Measurements from ENCODE around the gene EDN1. TPM values are rescaled to one million over a fixed set of nuclear protein-coding genes. Genes with fewer than 3 reads are reported as not detected.

EDN1 gene
- not detected in 2 replicates for total RNA-seq (2014; rRNA removed; shearing (Covaris generic))
- polyA plus RNA-seq (2015; cell fraction: cytosol; rRNA removed): not detected in 2 replicates
- polyA plus RNA-seq (2015; cell fraction: nucleus; rRNA removed): 0.81 TPM in 1 of 2 replicates, not detected in the other

DNA sequence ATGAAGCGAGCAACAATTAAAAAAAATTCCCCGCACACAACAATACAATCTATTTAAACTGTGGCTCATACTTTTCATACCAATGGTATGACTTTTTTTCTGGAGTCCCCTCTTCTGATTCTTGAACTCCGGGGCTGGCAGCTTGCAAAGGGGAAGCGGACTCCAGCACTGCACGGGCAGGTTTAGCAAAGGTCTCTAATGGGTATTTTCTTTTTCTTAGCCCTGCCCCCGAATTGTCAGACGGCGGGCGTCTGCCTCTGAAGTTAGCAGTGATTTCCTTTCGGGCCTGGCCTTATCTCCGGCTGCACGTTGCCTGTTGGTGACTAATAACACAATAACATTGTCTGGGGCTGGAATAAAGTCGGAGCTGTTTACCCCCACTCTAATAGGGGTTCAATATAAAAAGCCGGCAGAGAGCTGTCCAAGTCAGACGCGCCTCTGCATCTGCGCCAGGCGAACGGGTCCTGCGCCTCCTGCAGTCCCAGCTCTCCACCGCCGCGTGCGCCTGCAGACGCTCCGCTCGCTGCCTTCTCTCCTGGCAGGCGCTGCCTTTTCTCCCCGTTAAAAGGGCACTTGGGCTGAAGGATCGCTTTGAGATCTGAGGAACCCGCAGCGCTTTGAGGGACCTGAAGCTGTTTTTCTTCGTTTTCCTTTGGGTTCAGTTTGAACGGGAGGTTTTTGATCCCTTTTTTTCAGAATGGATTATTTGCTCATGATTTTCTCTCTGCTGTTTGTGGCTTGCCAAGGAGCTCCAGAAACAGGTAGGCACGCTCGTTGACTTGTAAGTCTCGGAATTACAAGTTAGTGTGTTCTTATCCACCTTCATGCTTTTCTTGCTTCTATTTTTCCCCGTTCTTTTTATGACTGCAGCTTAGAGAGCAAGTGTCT lies at the start of gene EDN1:
Gene EDN1 (plus strand): TSS at position 429 of the 888 bp plus-strand sequence. CDS start 269 bp downstream, at position 698.
- in situ Hi-C loops (cut with HindIII; ENCODE audit: low pct_unique_long_range_greater_than_20kb, low sequenced_read_pairs): no loop called here
- peak; percentile 72 for DNase-seq (ENCODE audit: low read depth, low spot score)

DNA sequence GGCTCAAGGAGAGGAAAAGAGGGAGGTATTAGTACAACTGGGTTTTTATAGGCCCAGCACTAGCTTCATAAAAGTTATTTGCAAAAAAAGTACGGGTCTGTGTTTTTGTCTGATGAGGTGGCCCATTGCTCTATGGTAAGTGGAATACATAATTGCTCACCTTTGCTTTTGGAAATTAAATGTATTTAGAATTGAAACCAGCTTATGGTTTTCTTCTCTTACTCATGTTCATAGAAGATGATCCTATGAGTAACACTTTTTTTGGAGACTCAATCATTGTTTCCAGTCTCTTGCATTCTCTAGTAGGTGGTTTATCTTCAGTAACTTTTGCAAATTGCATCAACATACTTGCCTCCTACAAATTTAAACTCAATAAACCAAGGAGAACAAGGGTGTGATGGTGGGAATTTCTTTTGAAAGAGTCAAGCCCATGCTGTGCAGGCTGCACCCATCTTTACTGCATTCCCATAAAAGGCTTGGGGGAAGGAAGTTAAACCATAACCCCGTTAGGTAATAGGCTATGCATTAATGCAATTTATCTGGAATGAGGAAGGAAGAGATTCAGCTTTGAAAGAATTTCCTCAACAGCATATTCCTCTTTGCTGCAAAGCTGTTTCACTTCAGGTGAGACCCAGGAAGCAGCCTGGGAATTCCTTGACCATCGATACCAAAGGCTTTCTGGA lies 48.5 kb upstream of the EDN1 start:
- in situ Hi-C loops (cut with HindIII; ENCODE audit: low pct_unique_long_range_greater_than_20kb, low sequenced_read_pairs): no loop called here

DNA sequence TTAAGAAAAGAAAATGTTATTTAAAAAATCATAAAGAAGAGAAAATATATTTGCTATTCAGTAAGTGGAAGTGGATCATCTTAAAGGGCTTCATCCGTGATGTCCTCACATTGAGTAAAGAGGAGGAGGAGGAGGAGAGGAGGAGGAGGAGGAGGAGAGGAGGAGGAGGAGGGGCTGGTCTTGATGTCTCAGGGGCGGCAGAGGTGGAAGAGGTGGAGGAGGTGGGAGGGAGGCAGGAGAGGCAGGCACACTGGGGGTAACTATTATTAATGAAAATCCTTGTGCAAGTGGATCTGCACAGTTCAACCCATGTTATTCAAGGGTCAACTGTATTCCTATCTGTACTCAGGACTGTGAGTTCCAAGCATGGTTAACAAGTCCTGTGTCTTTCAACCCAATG lies 47.0 kb upstream of the EDN1 start:
- no peak for DNase-seq (ENCODE audit: low read depth, low spot score)
- in situ Hi-C loops (cut with HindIII; ENCODE audit: low pct_unique_long_range_greater_than_20kb, low sequenced_read_pairs): no loop called here

More for the DNA sequence above, 48.5 kb upstream of the EDN1 start:
- no peak for DNase-seq (ENCODE audit: low read depth, low spot score)

GRCh38 chr6:12245360-12245759 lies 44.8 kb upstream of the EDN1 start:
- in situ Hi-C loops (cut with HindIII; ENCODE audit: low pct_unique_long_range_greater_than_20kb, low sequenced_read_pairs): no loop called here
- no peak for DNase-seq (ENCODE audit: low read depth, low spot score)

GRCh38 chr6:12245763-12246718 lies 44.1 kb upstream of the EDN1 start:
- in situ Hi-C loops (cut with HindIII; ENCODE audit: low pct_unique_long_range_greater_than_20kb, low sequenced_read_pairs): no loop called here
- DNase-seq (ENCODE audit: low read depth, low spot score): no peak

DNA sequence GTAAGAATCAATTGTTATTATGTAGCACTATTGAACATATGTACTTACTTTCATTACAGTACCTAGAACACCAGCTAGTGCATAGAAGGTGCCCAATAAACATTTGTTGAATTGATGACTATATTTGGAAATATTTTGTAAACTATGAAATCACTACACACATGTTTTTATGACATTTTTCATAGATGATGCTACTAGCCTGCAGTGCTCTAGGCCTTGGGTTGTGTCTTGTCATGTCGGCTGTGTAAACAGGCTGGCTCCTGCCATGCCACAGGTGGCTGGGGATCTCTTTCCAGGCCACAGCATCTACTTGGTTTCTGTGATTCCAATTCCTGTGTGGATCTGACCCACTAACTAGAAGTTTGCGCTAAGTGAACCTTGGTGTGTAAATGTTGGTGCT lies 43.3 kb upstream of the EDN1 start:
- in situ Hi-C loops (cut with HindIII; ENCODE audit: low pct_unique_long_range_greater_than_20kb, low sequenced_read_pairs): no loop called here
- no peak for DNase-seq (ENCODE audit: low read depth, low spot score)

DNA sequence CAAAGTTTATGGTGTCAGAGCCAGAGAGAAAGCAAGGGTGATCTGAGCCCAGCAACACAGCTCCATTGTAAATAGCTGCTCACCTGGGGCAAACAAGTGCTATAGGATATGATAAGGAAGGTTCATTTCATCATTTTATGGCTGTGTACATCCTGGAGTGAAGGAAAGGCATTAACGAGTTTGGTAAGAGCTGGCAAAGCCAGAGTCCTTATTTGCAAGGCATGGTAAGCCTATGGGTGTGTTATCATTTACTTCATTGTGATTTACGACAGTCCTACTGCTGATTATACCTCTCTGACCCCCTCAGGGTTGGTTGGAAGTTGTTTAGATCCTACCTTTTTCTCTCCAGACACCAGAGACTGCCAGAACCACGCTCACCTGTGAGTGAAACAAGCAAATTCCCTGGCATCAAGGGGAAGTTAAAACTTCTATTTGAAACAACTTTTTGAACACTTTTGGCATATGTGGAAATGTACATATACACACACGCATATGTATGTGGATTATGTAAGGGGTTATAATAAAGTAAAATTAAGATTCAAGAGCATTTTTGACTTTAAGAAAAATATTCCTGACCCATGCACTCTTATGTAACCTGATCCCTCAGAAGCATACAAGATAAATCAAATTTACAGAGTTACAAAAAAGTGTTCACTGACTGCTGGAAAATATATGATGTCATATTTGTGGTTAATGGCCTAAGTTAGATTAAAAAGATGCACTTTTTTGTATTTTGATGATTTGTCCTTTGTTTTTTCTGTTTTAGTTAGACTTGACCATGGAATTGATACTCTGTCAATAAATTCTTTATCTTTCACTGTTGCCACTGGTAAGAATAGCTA lies 40.4 kb upstream of the EDN1 start:
- in situ Hi-C loops (cut with HindIII; ENCODE audit: low pct_unique_long_range_greater_than_20kb, low sequenced_read_pairs): no loop called here

GRCh38 chr6:12250383-12250770 lies 39.8 kb upstream of the EDN1 start:
- no peak for DNase-seq (ENCODE audit: low read depth, low spot score)
- in situ Hi-C loops (cut with HindIII; ENCODE audit: low pct_unique_long_range_greater_than_20kb, low sequenced_read_pairs): no loop called here

More for the DNA sequence above, 40.4 kb upstream of the EDN1 start:
- no peak for DNase-seq (ENCODE audit: low read depth, low spot score)

DNA sequence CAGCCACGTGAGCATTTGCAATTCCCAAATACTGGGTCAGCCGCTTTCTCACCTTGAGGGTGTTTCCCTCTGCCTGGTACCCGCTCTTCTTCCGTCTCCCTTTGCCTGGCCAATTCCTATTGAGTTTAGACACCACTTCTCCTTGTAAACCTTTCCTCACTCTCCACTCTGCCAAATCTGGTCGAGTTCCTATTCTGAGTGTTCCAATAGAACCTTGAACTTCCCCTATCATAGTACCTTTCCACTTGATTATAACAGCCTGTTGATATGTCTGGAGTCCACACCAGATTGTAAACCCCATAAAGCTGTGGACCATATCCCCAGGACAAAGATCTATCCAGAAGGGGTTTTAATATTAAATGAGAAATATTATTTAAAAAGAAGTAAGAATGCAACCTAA lies 36.0 kb upstream of the EDN1 start:
- in situ Hi-C loops (cut with HindIII; ENCODE audit: low pct_unique_long_range_greater_than_20kb, low sequenced_read_pairs): no loop called here

GRCh38 chr6:12258191-12258590 lies 32.0 kb upstream of the EDN1 start:
- in situ Hi-C loops (cut with HindIII; ENCODE audit: low pct_unique_long_range_greater_than_20kb, low sequenced_read_pairs): no loop called here
- no peak for DNase-seq (ENCODE audit: low read depth, low spot score)

More for the DNA sequence above, 36.0 kb upstream of the EDN1 start:
- DNase-seq (ENCODE audit: low read depth, low spot score): no peak

DNA sequence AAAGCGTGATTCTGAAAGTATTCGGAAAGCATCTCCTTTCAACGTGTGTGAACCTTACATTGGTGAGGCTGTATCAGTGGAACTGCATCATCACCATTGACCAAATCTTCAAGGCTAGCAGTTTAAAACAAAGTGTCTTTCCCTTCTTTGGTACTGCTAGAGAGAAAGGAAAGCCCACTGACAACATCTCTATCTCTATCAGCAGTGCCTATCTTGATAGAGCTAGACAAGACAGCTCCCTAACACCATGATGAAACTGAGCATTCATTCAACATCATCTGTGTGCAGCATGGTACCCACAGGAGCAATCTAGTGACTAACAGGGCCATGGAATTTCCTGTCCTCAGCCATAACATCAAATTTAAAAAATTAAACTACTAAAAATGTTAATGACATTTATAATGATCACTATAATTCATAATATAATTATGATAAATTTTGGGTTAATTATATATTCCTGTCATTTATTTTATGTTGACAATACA lies 31.5 kb upstream of the EDN1 start:
- in situ Hi-C loops (cut with HindIII; ENCODE audit: low pct_unique_long_range_greater_than_20kb, low sequenced_read_pairs): no loop called here
- DNase-seq (ENCODE audit: low read depth, low spot score): no peak

- in situ Hi-C loops (cut with HindIII; ENCODE audit: low pct_unique_long_range_greater_than_20kb, low sequenced_read_pairs): no loop called here
- no peak for DNase-seq (ENCODE audit: low read depth, low spot score)
Observed at GRCh38 chr6:12260458-12261093, 29.6 kb upstream of the EDN1 start.

DNA sequence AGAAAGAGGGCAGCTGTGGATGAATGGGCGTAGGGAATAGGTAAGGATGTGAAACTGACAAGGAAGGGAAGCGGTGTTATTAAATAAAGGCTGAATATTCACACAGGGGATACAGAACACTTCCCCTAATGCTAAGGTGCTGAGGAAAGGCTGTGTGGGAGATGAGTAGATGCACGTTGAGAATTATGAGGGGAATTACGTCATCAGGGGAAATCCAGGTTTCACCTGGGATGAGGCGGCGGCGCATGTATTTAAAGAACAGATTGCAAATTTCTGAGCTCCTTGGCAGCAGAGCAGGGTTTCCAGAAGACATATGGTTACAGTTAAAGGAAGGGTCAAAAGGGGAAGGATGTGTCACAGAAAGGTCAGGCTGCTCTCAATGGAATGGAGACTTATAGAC lies 28.7 kb upstream of the EDN1 start:
- no peak for DNase-seq (ENCODE audit: low read depth, low spot score)
- in situ Hi-C loops (cut with HindIII; ENCODE audit: low pct_unique_long_range_greater_than_20kb, low sequenced_read_pairs): no loop called here

DNA sequence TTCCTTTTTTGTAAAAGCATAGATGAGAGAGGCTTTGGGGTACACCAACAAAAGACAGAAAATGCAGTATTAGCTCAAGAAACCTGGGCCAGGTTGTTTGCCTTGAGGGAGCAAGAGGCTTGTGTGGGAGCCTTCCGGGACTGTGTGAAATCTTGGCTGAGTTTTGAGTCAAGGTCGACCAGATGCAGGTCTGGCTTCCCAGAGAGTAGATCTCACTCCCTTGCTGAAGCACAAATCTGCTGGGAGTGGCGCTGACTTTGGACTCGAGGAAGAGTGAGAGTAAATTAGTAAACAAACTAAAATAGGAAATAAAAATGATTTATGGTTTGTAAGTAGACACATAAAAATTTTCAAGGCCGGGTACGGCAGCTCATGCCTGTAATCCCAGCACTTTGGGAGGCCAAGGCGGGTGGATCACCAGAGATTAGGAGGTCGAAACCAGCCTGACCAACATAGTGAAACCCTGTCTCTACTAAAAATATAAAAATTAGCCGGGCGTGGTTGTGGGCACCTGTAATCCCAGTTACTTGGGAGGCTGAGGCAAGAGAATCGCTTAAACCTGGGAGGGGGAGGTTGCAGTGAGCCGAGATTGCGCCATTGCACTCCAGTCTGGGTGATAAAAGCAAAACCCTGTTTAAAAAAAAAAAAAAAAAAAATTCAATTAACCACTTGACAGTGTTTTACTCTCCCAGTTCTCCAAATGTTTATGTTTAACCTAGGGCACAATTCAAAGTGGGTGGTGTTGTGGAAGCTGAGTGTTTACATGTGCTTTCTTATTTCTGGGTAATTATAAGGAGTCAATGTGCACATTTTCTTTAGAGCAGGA lies 27.7 kb upstream of the EDN1 start:
- no peak for DNase-seq (ENCODE audit: low read depth, low spot score)
- in situ Hi-C loops (cut with HindIII; ENCODE audit: low pct_unique_long_range_greater_than_20kb, low sequenced_read_pairs): no loop called here

DNA sequence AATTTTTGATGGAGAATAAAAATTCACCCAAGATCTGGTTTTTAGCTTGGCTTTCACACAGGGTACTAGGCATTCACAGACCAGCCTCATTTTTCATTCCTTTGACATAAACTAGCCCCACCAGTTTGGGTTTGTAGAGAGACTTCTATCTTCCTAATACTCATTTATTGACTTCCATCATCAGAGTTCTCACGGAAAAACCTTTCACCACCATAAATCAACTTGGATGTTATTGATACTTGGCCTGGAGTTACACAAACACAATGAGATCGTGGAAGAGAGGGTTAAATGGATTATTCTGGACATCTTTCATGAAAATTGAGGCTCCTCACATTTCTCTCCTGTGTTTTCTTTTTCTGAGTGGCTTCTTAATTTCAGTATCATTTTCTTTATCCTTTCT lies 26.8 kb upstream of the EDN1 start:
- in situ Hi-C loops (cut with HindIII; ENCODE audit: low pct_unique_long_range_greater_than_20kb, low sequenced_read_pairs): no loop called here
- DNase-seq (ENCODE audit: low read depth, low spot score): no peak

Data from SK-MEL-5 (cell line).